Stimulated activated CD4-positive, alpha-beta T cell treated with anti-CD3 and anti-CD28 coated beads, TNF-alpha, amount 100 ng/mL, for 1 hour (primary cell): Measurements from ENCODE around the gene FGFR3.

Experiments used
- DNase-seq, 3 donors: peaks; one replicate each; pipeline ENCODE4 v3.0.0-alpha.2; 2020; ENCODE audit warnings: low read depth in 3 of 3, low spot score in 1 of 3

FGFR3 gene

GRCh38 chr4:1756079-1756478 lies 37.0 kb upstream of the FGFR3 start:
- no peak for DNase-seq

GRCh38 chr4:1756893-1757779 lies 36.0 kb upstream of the FGFR3 start:
- DNase-seq: no peak

- no peak for DNase-seq
Observed at GRCh38 chr4:1757836-1758235, 35.3 kb upstream of the FGFR3 start.

GRCh38 chr4:1758306-1759121 lies 34.6 kb upstream of the FGFR3 start:
- DNase-seq: no peak

GRCh38 chr4:1759170-1759817 lies 33.8 kb upstream of the FGFR3 start:
- no peak for DNase-seq

GRCh38 chr4:1759818-1760223 lies 33.3 kb upstream of the FGFR3 start:
- no peak for DNase-seq

GRCh38 chr4:1760521-1761071 lies 32.5 kb upstream of the FGFR3 start:
- no peak for DNase-seq

GRCh38 chr4:1761130-1761689 lies 31.9 kb upstream of the FGFR3 start:
- no peak for DNase-seq

GRCh38 chr4:1762264-1763010 lies 30.7 kb upstream of the FGFR3 start:
- DNase-seq: no peak

- no peak for DNase-seq
Observed at GRCh38 chr4:1763070-1763549, 30.0 kb upstream of the FGFR3 start.

GRCh38 chr4:1763550-1764080 lies 29.5 kb upstream of the FGFR3 start:
- no peak for DNase-seq

- DNase-seq: no peak
Observed at GRCh38 chr4:1764670-1765069, 28.4 kb upstream of the FGFR3 start.

- no peak for DNase-seq
Observed at GRCh38 chr4:1765409-1766072, 27.6 kb upstream of the FGFR3 start.

- DNase-seq: no peak
Observed at GRCh38 chr4:1766106-1767060, 26.7 kb upstream of the FGFR3 start.

GRCh38 chr4:1767061-1767769 lies 25.9 kb upstream of the FGFR3 start:
- no peak for DNase-seq

- DNase-seq: no peak
Observed at GRCh38 chr4:1767770-1768366, 25.2 kb upstream of the FGFR3 start.

- DNase-seq: no peak
Observed at GRCh38 chr4:1768367-1769034, 24.6 kb upstream of the FGFR3 start.
